Right lobe of liver (tissue), 4 donors: ENCODE data around the gene SERTAD3.

Experiments
- POLR2A ChIP-seq: fragments of 450-650 bp; IDR thresholded peaks from one replicate; pipeline ENCODE4 v1.6.1; 2017; ENCODE audit warnings: antibody characterized with exemption, mild to moderate bottlenecking
- TF ChIP-seq, protein P1 (sequence below), 4 donors: fragments of 200-600 bp in 3 of 4; fragments of 450-650 bp in 1 of 4; IDR thresholded peaks; one replicate each; pipeline versions ENCODE4 v1.5.1 to v1.8.0; 2016 to 2022; ENCODE audit warnings: antibody characterized with exemption in 4 of 4, mild to moderate bottlenecking in 2 of 4
- donor health status: DM: no; HTN: no; CAD: no.
- donor health status: DM: no; HTN: no; CAD: no.
- donor health status: DM: no; HTN: yes; CAD: no.

DNA sequence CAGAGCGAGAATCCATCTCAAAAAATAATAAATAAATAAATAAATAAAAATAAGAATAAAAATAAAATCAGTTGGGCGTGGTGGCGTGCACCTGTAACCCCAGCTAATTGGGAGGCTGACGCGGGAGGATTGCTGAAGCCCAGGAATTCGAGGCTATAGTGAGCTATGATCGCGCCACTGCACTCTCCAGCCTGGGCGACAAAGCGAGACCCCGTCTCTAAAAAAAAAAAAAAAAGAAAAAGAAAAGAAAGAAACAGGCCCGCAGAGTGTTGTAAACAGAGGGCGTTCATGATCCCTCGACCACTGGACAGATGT, 23.7 kb downstream of the SERTAD3 start:
- TF ChIP-seq POLR2A, result no peak
- TF ChIP-seq, protein P1, sequence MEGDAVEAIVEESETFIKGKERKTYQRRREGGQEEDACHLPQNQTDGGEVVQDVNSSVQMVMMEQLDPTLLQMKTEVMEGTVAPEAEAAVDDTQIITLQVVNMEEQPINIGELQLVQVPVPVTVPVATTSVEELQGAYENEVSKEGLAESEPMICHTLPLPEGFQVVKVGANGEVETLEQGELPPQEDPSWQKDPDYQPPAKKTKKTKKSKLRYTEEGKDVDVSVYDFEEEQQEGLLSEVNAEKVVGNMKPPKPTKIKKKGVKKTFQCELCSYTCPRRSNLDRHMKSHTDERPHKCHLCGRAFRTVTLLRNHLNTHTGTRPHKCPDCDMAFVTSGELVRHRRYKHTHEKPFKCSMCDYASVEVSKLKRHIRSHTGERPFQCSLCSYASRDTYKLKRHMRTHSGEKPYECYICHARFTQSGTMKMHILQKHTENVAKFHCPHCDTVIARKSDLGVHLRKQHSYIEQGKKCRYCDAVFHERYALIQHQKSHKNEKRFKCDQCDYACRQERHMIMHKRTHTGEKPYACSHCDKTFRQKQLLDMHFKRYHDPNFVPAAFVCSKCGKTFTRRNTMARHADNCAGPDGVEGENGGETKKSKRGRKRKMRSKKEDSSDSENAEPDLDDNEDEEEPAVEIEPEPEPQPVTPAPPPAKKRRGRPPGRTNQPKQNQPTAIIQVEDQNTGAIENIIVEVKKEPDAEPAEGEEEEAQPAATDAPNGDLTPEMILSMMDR (IDR thresholded peaks at IDR 0.05), result no peak
